NCI-H2029 treated with DMSO at 0.1 percent for 48 hours (cell line): ENCODE results near the gene YDJC.
"Not testable (repeated sequence)": the region's sequence is repeated elsewhere in the genome, so short reads cannot be mapped to it uniquely, and the experiment has no call there.

Experiments
- DNase-seq: peaks from one replicate; lab custom pipeline; 2025; lab: John Stamatoyannopoulos, UW

Gene YDJC

GRCh38 chr22:21651521-21652009 is 21.7 kb upstream of the YDJC start:
- no peak for DNase-seq

- DNase-seq = no peak
Observed at GRCh38 chr22:21650823-21651520, 21.1 kb upstream of the YDJC start.

GRCh38 chr22:21650280-21650679 is 20.5 kb upstream of the YDJC start:
- DNase-seq = no peak

GRCh38 chr22:21646608-21647590 is 17.1 kb upstream of the YDJC start:
- DNase-seq = peak; percentile 79

GRCh38 chr22:21645513-21645912 is 15.7 kb upstream of the YDJC start:
- DNase-seq = not testable (repeated sequence)

GRCh38 chr22:21643533-21644357 is 13.9 kb upstream of the YDJC start:
- DNase-seq = no peak

- DNase-seq = no peak
Observed at GRCh38 chr22:21642584-21643448, 13.0 kb upstream of the YDJC start.

GRCh38 chr22:21641789-21642583 is 12.2 kb upstream of the YDJC start, which contains the start of gene SDF2L1:
TSS of gene SDF2L1 (plus strand) at chr22:21642302. CDS start at chr22:21642337, 35 bp downstream.
- DNase-seq = peak; percentile 88

GRCh38 chr22:21641417-21641788 is 11.6 kb upstream of the YDJC start:
- no peak for DNase-seq

GRCh38 chr22:21640810-21641209 is 11.0 kb upstream of the YDJC start:
- no peak for DNase-seq

GRCh38 chr22:21639359-21639758 is 9.5 kb upstream of the YDJC start:
- DNase-seq = no peak

GRCh38 chr22:21637450-21637849 is 7.6 kb upstream of the YDJC start:
- not testable (repeated sequence) for DNase-seq

GRCh38 chr22:21636629-21637218 is 6.9 kb upstream of the YDJC start:
- DNase-seq = no peak

GRCh38 chr22:21635771-21636510 is 6.1 kb upstream of the YDJC start:
- no peak for DNase-seq

GRCh38 chr22:21634844-21635243 is 5.0 kb upstream of the YDJC start:
- no peak for DNase-seq

GRCh38 chr22:21634081-21634480 is 4.3 kb upstream of the YDJC start:
- no peak for DNase-seq

GRCh38 chr22:21633481-21633880 is 3.7 kb upstream of the YDJC start:
- DNase-seq = no peak

- no peak for DNase-seq
Observed at GRCh38 chr22:21632931-21633330, 3.1 kb upstream of the YDJC start.
